IMR-90 (cell line): Measurements from ENCODE around the gene TEAD1. TPM values are rescaled to one million over a fixed set of nuclear protein-coding genes. Genes with fewer than 3 reads are reported as not detected.

Source experiments
- ATAC-seq: fragments of 200-7000 bp; cut with Tn5 transposase; 2 replicates; pipeline ENCODE4 v1.9.1; 2020; ENCODE audit warnings: low read depth, mild to moderate bottlenecking, moderate library complexity
- BruUV-seq: library from RNA; stranded (reverse); fragments of 400-500 nt; replicated peaks from 2 replicates; lab custom pipeline; 2021; lab: Mats Ljungman, UMichigan
- CTCF ChIA-PET: fragments of 300-600 bp; formaldehyde crosslinking; extraction: SDS; loops from one replicate; lab custom pipeline; 2021; ENCODE audit warnings: antibody characterized with exemption; lab: Yijun Ruan, JAX
- POLR2A ChIA-PET: fragments of 300-600 bp; sonication (Branson Sonifier 250); formaldehyde crosslinking; loops from one replicate; lab custom pipeline; 2022; ENCODE audit warnings: antibody characterized with exemption; ENCODE audit not compliant: unreplicated experiment; lab: Charles Lee
- DNase-seq: peaks from one replicate; pipeline ENCODE4 v3.0.0; 2013
- H2AFZ ChIP-seq: replicated peaks from 2 replicates; pipeline ENCODE3; 2013; ENCODE audit warnings: low read length, mild to moderate bottlenecking; ENCODE audit not compliant: poor library complexity
- H2AK5ac ChIP-seq: 2 replicates; pipeline ENCODE4 v1.6.1; 2013; ENCODE audit warnings: low read depth, low read length, inconsistent platforms
- H2AK9ac ChIP-seq: replicated peaks from 2 replicates; pipeline ENCODE3; 2013; ENCODE audit warnings: mild to moderate bottlenecking, low read depth, low read length, moderate library complexity; ENCODE audit not compliant: poor library complexity
- H2BK120ac ChIP-seq: 2 replicates; pipeline ENCODE4 v1.6.1; 2013; ENCODE audit warnings: low read depth, low read length, inconsistent platforms
- H2BK15ac ChIP-seq: 3 replicates; pipeline ENCODE4 v1.6.1; 2013; ENCODE audit warnings: low read depth, low read length, inconsistent platforms
- H2BK20ac ChIP-seq: 2 replicates; pipeline ENCODE4 v1.6.1; 2013; ENCODE audit warnings: low read depth, mild to moderate bottlenecking, inconsistent platforms, low read length, moderate library complexity
- H2BK5ac ChIP-seq: 2 replicates; pipeline ENCODE4 v1.6.1; 2013; ENCODE audit warnings: mild to moderate bottlenecking, low read depth, low read length, inconsistent platforms; ENCODE audit not compliant: poor library complexity, severe bottlenecking
- H3K14ac ChIP-seq: replicated peaks from 2 replicates; pipeline ENCODE4 v1.6.1; 2013; ENCODE audit warnings: low read depth, low read length, inconsistent platforms
- H3K18ac ChIP-seq: 2 replicates; pipeline ENCODE4 v1.6.1; 2013; ENCODE audit warnings: low read depth, low read length, control low read depth
- H3K23ac ChIP-seq: 2 replicates; pipeline ENCODE4 v1.6.1; 2013; ENCODE audit warnings: low read depth, low read length, inconsistent platforms
- H3K27ac ChIP-seq: 2 replicates; pipeline ENCODE4 v1.5.1; 2013; ENCODE audit warnings: mild to moderate bottlenecking, control low read depth, low read length; ENCODE audit not compliant: insufficient read depth
- H3K27me3 ChIP-seq: 2 replicates; pipeline ENCODE4 v1.6.1; 2013; ENCODE audit warnings: low read length; ENCODE audit not compliant: control insufficient read depth, insufficient read depth
- H3K36me3 ChIP-seq: 2 replicates; pipeline ENCODE4 v1.6.1; 2013; ENCODE audit warnings: low read length, mixed read lengths; ENCODE audit not compliant: control insufficient read depth, insufficient read depth
- H3K4ac ChIP-seq: 2 replicates; pipeline ENCODE4 v1.6.1; 2013; ENCODE audit warnings: low read depth, low read length, inconsistent platforms
- H3K4me1 ChIP-seq: 2 replicates; pipeline ENCODE4 v1.6.1; 2013; ENCODE audit warnings: low read length, mixed read lengths; ENCODE audit not compliant: control insufficient read depth, insufficient read depth
- H3K4me2 ChIP-seq: 2 replicates; pipeline ENCODE4 v1.6.1; 2013; ENCODE audit warnings: low read depth, mild to moderate bottlenecking, control low read depth, low read length, moderate library complexity
- H3K4me3 ChIP-seq: 2 replicates; pipeline ENCODE4 v1.5.1; 2013; ENCODE audit warnings: low read depth, mild to moderate bottlenecking, control low read depth, low read length, moderate library complexity; ENCODE audit not compliant: insufficient read depth
- H3K56ac ChIP-seq: 2 replicates; pipeline ENCODE4 v1.6.1; 2013; ENCODE audit warnings: low read length, inconsistent platforms; ENCODE audit not compliant: insufficient read depth; ENCODE audit errors: extremely low read depth
- H3K79me1 ChIP-seq, 2 experiments: 2 replicates each; pipeline ENCODE4 v1.6.1; 2013; ENCODE audit warnings: low read length in 2 of 2, inconsistent platforms in 1 of 2, low read depth in 1 of 2
- H3K9ac ChIP-seq: 2 replicates; pipeline ENCODE4 v1.6.1; 2013; ENCODE audit warnings: low read depth, low read length, control low read depth
- H3K9me1 ChIP-seq: 2 replicates; pipeline ENCODE4 v1.6.1; 2013; ENCODE audit warnings: low read length, inconsistent platforms; ENCODE audit not compliant: insufficient read depth
- H3K9me3 ChIP-seq: 2 replicates; pipeline ENCODE4 v1.6.1; 2013; ENCODE audit warnings: low read length; ENCODE audit not compliant: control insufficient read depth, insufficient read depth
- H4K20me1 ChIP-seq: 2 replicates; pipeline ENCODE4 v1.6.1; 2013; ENCODE audit warnings: low read length, inconsistent platforms; ENCODE audit not compliant: insufficient read depth
- H4K5ac ChIP-seq: 2 replicates; pipeline ENCODE4 v1.6.1; 2013; ENCODE audit warnings: mild to moderate bottlenecking, low read depth, low read length, control low read depth
- H4K8ac ChIP-seq, 2 experiments: 2 replicates each; pipeline ENCODE4 v1.6.1; 2013; ENCODE audit warnings: low read depth in 2 of 2, low read length in 2 of 2, control low read depth in 1 of 2, inconsistent platforms in 1 of 2
- H4K91ac ChIP-seq: 2 replicates; pipeline ENCODE4 v1.6.1; 2013; ENCODE audit warnings: low read depth, low read length, inconsistent platforms; ENCODE audit not compliant: insufficient read depth
- BHLHE40 ChIP-seq: fragments of 150-350 bp; IDR thresholded peaks from 2 replicates; pipeline ENCODE4 v1.6.1; 2016; ENCODE audit warnings: mild to moderate bottlenecking, low read depth, low read length
- CEBPB ChIP-seq: IDR thresholded peaks from 2 replicates; pipeline ENCODE4 v1.6.1; 2012; ENCODE audit warnings: low read depth, low read length, improper control_type of control experiment
- CHD1 ChIP-seq: IDR thresholded peaks from 2 replicates; pipeline ENCODE4 v1.6.1; 2012; ENCODE audit warnings: low read depth, low read length, improper control_type of control experiment
- FOS ChIP-seq: fragments of 150-350 bp; IDR thresholded peaks from 2 replicates; pipeline ENCODE4 v1.6.1; 2016; ENCODE audit warnings: low read depth, low read length
- MAFK ChIP-seq: IDR thresholded peaks from 2 replicates; pipeline ENCODE4 v1.6.1; 2012; ENCODE audit warnings: low read depth, low read length, improper control_type of control experiment
- MAZ ChIP-seq: IDR thresholded peaks from 2 replicates; pipeline ENCODE4 v1.6.1; 2012; ENCODE audit warnings: low read depth, mild to moderate bottlenecking, low read length, improper control_type of control experiment, moderate library complexity, borderline replicate concordance
- NFE2L2 ChIP-seq: fragments of 150-350 bp; IDR thresholded peaks from 2 replicates; pipeline ENCODE4 v1.6.1; 2016; ENCODE audit warnings: low read depth, mild to moderate bottlenecking, low read length
- POLR2A ChIP-seq: IDR thresholded peaks from 2 replicates; pipeline ENCODE4 v1.6.1; 2012; ENCODE audit warnings: mild to moderate bottlenecking, low read depth, low read length
- RAD21 ChIP-seq: IDR thresholded peaks from 2 replicates; pipeline ENCODE4 v1.6.1; 2012; ENCODE audit warnings: low read length, improper control_type of control experiment
- RCOR1 ChIP-seq: IDR thresholded peaks from 2 replicates; pipeline ENCODE4 v1.6.1; 2012; ENCODE audit warnings: mild to moderate bottlenecking, low read length, improper control_type of control experiment; ENCODE audit not compliant: insufficient replicate concordance
- RFX5 ChIP-seq: IDR thresholded peaks from 2 replicates; pipeline ENCODE4 v1.8.0; 2012; ENCODE audit warnings: low read depth, mild to moderate bottlenecking, low read length, moderate library complexity
- SMC3 ChIP-seq: fragments of 150-350 bp; IDR thresholded peaks from 2 replicates; pipeline ENCODE4 v1.6.1; 2016; ENCODE audit warnings: low read depth, mild to moderate bottlenecking, antibody characterized with exemption, low read length, moderate library complexity
- WGBS, 2 experiments: methylation state at CpG; one replicate each; pipeline versions ENCODE4 v1.1.5 to v1.1.7; 2013; ENCODE audit warnings: missing lambda C conversion rate in 2 of 2; ENCODE audit not compliant: insufficient read length in 1 of 2; ENCODE audit errors: extremely low coverage in 2 of 2; 5-methylcytosine and 5-hydroxymethylcytosine counted together
- dilution Hi-C: fragments of 300-500 bp; cut with HindIII; formaldehyde crosslinking; loops from one replicate; pipeline ENCODE4 v1.14.3; 2018; ENCODE audit warnings: low sequenced_read_pairs; ENCODE audit not compliant: unreplicated experiment
- in situ Hi-C: fragments of 300-500 bp; cut with MboI; formaldehyde crosslinking; loops from 3 replicates; pipeline ENCODE4 v1.14.3; 2019; ENCODE audit warnings: low sequenced_read_pairs, inconsistent platforms, mixed read lengths
- intact Hi-C: fragments of 100-400 bp; cut with micrococcal nuclease; formaldehyde crosslinking; loops from 2 replicates; pipeline ENCODE4 v1.10.0; 2022
- polyA plus RNA-seq, 3 experiments: library from polyadenylated mRNA; depleted of rRNA; stranded (reverse); fragments of >200 nt; gene quantifications; 2 replicates each; pipeline ENCODE4 v1.2.3, GENCODE V29; 2012; ENCODE audit warnings: low replicate concordance in 1 of 3
- total RNA-seq: library from RNA; depleted of rRNA; stranded (reverse); fragments of >200 nt; gene quantifications from 2 replicates; pipeline ENCODE4 v1.2.3, GENCODE V29; 2012
- TF ChIP-seq, protein P1 (sequence below): conservative IDR thresholded peaks from 2 replicates; pipeline ENCODE4 v1.5.1; 2012; ENCODE audit warnings: mild to moderate bottlenecking, low read depth, low read length, improper control_type of control experiment
- TF ChIP-seq, protein P2 (sequence below): fragments of 150-350 bp; IDR thresholded peaks from 2 replicates; pipeline ENCODE4 v1.6.1; 2017; ENCODE audit warnings: mild to moderate bottlenecking, antibody characterized with exemption, low read length, low read depth
- TF ChIP-seq, protein P3 (sequence below): fragments of 150-350 bp; IDR thresholded peaks from 2 replicates; pipeline ENCODE4 v1.6.1; 2016; ENCODE audit warnings: low read depth, mild to moderate bottlenecking, low read length, moderate library complexity, borderline replicate concordance

Gene TEAD1
- total and polyA plus RNA-seq, 2 of the 4 experiments (the other 2 are of a cell fraction) = 51.8 to 69.2 TPM

DNA sequence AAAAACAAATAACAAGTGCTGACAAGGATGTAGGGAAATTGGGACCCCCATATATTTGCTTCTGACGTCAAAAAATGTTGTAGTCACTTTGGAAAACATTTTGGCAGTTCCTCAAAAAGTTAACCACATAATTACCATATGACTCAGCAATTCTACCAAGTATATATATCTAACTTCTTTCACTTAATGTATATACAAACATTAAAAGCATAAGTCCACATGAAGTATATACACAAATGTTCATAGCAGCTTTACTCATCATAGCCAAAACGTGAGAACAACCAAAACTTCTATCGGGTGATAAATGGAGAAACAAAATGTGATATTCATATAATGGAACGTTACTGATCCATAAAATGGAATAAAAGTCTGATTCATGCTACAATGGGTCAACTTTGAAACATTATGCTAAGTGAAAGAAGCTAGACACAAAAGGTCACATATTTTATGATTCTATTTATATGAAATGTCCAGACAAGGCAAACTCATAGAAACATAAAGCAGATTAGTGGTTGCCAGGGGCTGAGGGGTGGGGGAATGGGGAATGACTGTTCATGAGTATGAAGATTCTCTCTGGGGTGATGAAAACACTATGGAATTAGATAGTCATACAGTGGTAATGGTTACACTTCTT lies 48.7 kb upstream of the TEAD1 start:
- no TSS peak for BruUV-seq
- Histone ChIP-seq H3K9me3 (peaks cover 4% of the 10 kb centered on the region), H4K8ac (peak overlapping the region in 1 of 2 experiments; percentile 66; a peak in 1 of 4 replicates), H4K20me1 (no peaks in the 10 kb centered on the region), H3K4me3 (no peak overlapping the region), H3K27me3 (no peaks in the 10 kb centered on the region; the same call in 1 of the 2 replicates), H2AK5ac (no peak overlapping the region), H3K4me1 (peaks cover 6% of the 10 kb centered on the region), H3K9ac (no peak overlapping the region), H3K4me2 (peak overlapping the region; percentile 76; the same call in 1 of the 2 replicates), H3K18ac (0 out of 2 replicates have a peak overlapping the region, but pooled peaks have one; percentile 30), H3K36me3 (no peaks in the 10 kb centered on the region), H2AK9ac (no peak overlapping the region), H2BK20ac (no peak overlapping the region), H3K4ac (no peak overlapping the region), H3K56ac (no peak overlapping the region), H3K79me1 (peaks cover 0 to 3% of the 10 kb centered on the region in 2 experiments; a peak in 1 of 4 replicates), H3K9me1 (no peaks in the 10 kb centered on the region), H3K27ac (no peak overlapping the region; the same call in 1 of the 2 replicates), H2BK15ac (no peak overlapping the region), H4K5ac (no peak overlapping the region), H3K23ac (no peak overlapping the region), H4K91ac (no peak overlapping the region), H2BK120ac (no peak overlapping the region), H3K14ac (no peak overlapping the region), H2AFZ (no peak overlapping the region), H2BK5ac (peak overlapping the region; percentile 95)
- intact Hi-C loops (loop anchor here (2.0 to 5.0 kb wide), 2 partner anchors 19 to 47 kb away; partner anchors contain the start of gene TEAD1), dilution Hi-C loops (no loop called here), in situ Hi-C loops (no loop called here)
- ATAC-seq (peak; percentile 96), DNase-seq (peak; percentile 98)
- ChIA-PET CTCF (no interaction called here), POLR2A (no interaction called here)
- no CpG with 5 or more reads among the region's 4 CpGs for WGBS, 2 experiments
- TF ChIP-seq RAD21 (peak; percentile 12; the same call in 1 of the 2 replicates), BHLHE40 (peak; percentile 86), FOS (peak; percentile 79), MAZ (peak; percentile 60; the same call in 1 of the 2 replicates), CHD1 (no peak), MAFK (peak; percentile 96), SMC3 (no peak), NFE2L2 (peak; percentile 99), RFX5 (no peak), CEBPB (peak; percentile 6; the same call in 1 of the 2 replicates), RCOR1 (no peak), POLR2A (no peak)
- TF ChIP-seq, protein P1, sequence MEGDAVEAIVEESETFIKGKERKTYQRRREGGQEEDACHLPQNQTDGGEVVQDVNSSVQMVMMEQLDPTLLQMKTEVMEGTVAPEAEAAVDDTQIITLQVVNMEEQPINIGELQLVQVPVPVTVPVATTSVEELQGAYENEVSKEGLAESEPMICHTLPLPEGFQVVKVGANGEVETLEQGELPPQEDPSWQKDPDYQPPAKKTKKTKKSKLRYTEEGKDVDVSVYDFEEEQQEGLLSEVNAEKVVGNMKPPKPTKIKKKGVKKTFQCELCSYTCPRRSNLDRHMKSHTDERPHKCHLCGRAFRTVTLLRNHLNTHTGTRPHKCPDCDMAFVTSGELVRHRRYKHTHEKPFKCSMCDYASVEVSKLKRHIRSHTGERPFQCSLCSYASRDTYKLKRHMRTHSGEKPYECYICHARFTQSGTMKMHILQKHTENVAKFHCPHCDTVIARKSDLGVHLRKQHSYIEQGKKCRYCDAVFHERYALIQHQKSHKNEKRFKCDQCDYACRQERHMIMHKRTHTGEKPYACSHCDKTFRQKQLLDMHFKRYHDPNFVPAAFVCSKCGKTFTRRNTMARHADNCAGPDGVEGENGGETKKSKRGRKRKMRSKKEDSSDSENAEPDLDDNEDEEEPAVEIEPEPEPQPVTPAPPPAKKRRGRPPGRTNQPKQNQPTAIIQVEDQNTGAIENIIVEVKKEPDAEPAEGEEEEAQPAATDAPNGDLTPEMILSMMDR = no peak
- TF ChIP-seq, protein P2, sequence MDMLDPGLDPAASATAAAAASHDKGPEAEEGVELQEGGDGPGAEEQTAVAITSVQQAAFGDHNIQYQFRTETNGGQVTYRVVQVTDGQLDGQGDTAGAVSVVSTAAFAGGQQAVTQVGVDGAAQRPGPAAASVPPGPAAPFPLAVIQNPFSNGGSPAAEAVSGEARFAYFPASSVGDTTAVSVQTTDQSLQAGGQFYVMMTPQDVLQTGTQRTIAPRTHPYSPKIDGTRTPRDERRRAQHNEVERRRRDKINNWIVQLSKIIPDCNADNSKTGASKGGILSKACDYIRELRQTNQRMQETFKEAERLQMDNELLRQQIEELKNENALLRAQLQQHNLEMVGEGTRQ = no peak
- TF ChIP-seq, protein P3, sequence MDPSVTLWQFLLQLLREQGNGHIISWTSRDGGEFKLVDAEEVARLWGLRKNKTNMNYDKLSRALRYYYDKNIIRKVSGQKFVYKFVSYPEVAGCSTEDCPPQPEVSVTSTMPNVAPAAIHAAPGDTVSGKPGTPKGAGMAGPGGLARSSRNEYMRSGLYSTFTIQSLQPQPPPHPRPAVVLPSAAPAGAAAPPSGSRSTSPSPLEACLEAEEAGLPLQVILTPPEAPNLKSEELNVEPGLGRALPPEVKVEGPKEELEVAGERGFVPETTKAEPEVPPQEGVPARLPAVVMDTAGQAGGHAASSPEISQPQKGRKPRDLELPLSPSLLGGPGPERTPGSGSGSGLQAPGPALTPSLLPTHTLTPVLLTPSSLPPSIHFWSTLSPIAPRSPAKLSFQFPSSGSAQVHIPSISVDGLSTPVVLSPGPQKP = no peak
